ENCODE results near the gene INCA1.
A peak's percentile ranks its signal among the peaks of the same experiment; 100 is the strongest.
"Not testable (repeated sequence)": the region's sequence is repeated elsewhere in the genome, so short reads cannot be mapped to it uniquely, and the experiment has no call there.

Gene INCA1, protein sequence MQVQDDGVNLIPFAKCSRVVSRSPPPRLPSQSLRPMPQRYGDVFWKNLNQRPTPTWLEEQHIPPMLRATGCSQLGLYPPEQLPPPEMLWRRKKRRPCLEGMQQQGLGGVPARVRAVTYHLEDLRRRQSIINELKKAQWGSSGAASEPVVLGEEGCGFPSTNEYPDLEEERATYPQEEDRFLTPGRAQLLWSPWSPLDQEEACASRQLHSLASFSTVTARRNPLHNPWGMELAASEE

DNA sequence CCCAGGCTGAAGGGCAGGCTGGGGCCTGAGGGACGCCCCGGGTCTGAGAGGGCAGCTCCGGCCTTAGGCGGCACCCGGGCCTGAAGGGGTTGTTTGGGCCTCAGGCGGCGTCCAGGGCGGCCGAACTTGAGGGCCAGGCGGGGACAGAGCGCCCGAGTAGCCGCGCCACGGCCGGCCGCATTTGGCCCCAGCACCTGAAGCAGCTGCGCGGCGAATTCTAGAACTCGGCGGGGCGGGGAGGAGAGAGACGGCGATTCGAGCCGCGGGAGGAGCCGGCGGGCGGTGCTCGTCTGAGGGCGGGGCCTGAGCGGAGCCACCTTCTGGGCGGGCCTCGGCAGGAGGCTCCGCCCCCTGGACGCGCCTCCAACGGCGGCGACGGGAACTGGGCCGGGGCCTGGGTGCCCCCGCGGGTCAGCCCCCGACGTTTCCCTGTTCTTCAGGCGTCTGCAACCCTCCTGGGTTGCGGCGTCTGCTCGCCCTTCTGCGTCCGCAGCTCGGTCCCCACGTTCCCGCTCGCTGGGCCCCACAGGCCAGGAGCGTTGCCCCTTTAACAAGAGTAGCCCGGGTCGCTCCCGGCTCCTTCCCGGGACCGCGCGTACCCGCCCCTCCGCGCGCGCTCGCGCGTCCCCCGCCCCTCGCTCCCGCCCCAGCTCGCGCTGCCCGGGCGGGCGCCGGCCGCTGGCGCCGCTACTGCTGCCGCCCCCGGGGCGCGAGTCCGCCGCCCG is at the start of gene INCA1, which contains the start of gene KIF1C:
Gene INCA1, minus strand, starts transcription at position 221 of the 725 bp plus-strand sequence. CDS start 3,085 bp downstream, outside the sequence.
Gene KIF1C, plus strand, starts transcription at position 649 of the 725 bp plus-strand sequence. CDS start 2,297 bp downstream, outside the sequence.
- peak; percentile 98 for DNase-seq

- no peak for DNase-seq
Measured at GRCh38 chr17:5045496-5045895, 48.2 kb upstream of the INCA1 start.

- DNase-seq, result no peak
Measured at GRCh38 chr17:5044630-5045029, 47.3 kb upstream of the INCA1 start.

DNA sequence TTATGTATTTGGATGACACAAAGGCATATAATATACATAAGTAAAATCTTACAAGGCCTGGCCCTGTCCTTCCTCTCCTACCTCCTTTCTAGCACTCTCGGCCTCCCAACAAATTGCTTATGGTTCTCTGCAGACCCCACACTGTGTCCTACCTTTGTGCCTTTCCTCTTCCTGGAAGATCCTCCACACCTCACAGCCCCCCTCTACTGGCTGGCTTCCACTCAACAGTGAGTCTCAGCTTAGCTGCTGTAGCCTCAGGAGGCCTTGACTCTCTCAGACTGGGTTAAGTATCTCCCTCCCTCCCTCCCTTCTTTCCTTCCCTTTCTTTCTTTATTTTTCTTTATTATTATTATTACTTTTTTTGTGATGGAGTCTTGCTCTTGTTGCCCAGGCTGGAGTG is 46.2 kb upstream of the INCA1 start:
- no peak for DNase-seq

DNA sequence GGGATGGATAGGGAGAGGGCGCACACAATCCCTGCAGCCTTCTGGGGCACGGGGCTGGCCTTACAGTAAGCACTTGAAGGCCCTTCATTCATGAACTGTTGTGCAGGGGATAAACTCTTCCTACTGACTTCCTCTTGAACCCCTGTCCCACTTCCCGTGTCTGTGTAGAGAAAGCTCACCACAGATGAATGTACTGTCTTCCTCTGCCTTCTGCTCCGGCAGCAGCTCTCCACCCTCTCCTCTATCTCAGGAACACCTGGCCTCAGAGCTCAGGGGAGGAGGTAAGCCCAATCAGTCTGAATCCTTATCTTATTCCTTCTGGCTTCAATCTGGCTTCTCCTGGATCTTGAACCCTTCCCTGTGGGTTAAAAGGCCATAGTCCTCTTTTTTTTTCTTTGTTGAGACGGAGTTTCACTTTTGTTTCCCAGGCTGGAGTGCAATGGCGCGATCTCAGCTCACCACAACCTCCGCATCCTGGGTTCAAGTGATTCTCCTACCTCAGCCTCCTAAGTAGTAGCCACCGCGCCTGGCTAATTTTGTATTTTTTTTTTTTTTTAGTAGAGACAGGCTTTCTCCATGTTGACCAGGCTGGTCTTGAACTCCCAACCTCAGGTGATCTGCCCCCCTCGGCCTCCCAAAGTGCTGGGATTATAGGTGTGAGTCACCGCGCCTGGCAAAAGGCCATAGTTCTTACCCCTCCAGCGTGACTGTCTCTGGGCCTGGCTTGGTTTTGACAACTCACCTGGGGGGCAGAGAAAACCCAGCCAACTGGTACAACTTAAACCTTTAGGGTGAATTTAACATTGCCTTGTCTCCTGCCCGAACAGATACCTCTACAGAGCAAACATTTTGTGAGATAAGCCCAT is 45.1 kb upstream of the INCA1 start:
- no peak for DNase-seq

- peak; percentile 59 for DNase-seq
Measured at GRCh38 chr17:5035315-5035714, 38.0 kb upstream of the INCA1 start, which contains the start of gene SLC52A1. SLC52A1 (minus strand) TSS chr17:5035426; CDS start chr17:5034606, 820 bp downstream.

DNA sequence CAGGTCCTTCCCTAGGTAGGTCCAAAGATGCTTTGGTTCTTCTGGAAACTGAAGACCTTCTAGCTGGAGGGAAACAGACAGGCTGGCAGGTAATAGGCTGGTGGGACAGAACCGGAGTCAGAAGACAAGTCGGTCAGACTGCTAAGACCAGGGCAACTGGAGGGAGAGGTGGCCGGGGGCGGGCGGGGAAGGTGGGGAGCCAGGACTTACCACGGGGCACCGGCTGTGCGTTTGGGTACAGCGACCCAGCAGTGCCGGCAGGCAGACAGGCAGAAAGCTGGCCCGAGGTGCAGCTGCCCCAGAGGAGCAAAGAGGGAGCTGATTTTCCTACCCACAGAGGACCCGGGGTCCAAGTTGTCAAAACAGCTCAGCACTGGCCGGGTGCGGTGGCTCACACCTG is 37.3 kb upstream of the INCA1 start:
- DNase-seq, result no peak

DNA sequence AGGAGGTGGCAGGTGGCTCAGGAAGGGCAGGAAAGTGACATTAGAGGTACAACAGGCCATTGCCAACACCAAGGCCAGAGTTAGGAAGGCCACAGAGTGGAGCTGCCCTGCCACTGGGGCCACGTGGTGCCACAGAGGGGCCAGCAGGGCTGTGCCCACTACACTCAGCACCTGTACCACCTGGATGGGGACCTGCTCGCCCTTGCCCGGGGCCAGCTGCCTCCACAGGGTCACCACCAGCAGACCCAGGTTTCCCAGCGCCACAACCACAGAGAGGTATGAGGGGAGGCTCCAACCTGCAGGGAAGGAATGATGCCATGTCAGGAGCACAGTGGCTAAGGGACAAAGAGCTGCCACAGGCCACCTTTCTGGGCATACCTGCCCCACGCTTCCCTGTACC is 36.7 kb upstream of the INCA1 start:
- DNase-seq, result no peak

- no peak for DNase-seq
Measured at GRCh38 chr17:5033352-5034015, 36.2 kb upstream of the INCA1 start.

DNA sequence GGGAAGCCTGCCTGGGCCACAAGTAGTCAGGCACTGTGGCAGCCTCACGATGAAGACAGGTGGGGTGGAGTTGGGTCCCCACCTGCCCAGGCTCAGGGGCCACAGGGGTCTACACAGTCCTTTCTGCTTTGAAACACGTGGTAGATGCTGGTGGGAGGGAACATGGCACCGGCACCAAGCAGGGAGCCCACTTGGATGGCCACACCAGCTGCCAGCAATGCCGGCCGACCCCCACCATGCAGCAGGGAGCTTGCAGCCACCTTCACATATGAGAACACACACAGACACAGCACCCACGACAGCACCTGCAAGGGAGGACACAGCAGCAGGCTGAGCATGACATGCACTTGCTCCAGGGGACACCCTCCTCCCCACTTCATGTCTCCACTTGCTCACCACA is 35.5 kb upstream of the INCA1 start:
- no peak for DNase-seq

GRCh38 chr17:5031365-5032082 is 34.2 kb upstream of the INCA1 start:
- DNase-seq, result peak; percentile 63

DNA sequence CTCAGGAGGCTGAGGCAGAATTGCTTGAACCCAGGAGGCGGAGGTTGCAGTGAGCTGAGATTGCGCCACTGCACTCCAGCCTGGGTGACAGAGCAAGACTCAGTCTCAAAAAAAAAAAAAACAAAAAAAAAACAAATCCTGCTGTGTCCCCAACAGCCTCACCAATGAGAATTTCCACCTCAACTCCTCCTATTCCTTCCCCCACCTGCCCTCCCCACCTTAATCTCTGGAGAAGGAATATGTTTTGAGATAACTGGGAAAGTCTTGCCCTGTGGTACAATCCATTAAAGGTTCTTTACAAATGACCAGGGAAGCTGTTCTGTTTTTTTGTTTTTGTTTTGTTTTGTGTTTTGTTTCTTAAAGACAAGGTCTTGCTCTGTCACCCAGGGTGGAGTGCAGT is 32.8 kb upstream of the INCA1 start:
- not testable (repeated sequence) for DNase-seq

DNA sequence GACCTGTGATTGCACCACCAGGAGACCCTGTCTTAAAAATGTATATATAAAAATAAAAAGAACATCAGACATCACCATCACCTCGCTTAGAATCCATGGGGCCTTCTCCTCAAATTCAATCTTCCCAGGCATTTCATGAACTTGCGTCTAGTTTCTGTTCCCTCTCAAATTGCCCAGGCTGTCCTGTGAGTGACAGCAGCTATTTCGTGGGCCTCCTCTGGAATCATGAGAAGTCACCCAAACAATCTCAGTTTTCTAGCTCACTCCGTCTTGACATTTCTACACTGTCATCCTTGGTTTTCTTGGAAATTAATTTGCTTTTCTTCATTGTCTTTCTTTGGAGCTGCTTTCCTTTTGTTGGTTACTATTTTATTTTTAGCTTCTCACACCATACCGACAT is 30.6 kb upstream of the INCA1 start:
- no peak for DNase-seq

- no peak for DNase-seq
Measured at GRCh38 chr17:5027299-5027698, 30.0 kb upstream of the INCA1 start.

DNA sequence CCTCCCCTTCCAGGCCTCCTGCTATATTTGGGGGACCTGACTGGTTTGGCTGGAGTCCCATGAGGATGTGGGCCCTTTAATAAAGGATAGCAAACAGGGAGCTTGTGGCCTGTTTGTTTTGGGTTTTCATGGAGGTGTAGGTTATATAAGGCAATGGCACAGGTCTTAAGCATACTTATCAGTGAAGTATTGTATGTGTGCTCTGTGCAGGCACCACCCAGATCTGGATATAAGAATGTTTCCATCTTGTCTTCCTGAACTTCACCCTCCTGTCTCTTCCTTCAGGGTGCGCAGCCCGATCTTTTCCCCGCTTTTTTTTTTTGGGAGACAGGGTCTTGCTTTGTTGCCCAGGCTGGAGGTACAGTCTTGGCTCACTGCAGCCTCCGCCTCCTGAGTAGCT is 27.3 kb upstream of the INCA1 start:
- no peak for DNase-seq

GRCh38 chr17:5023588-5024147 is 26.3 kb upstream of the INCA1 start:
- DNase-seq, result no peak

DNA sequence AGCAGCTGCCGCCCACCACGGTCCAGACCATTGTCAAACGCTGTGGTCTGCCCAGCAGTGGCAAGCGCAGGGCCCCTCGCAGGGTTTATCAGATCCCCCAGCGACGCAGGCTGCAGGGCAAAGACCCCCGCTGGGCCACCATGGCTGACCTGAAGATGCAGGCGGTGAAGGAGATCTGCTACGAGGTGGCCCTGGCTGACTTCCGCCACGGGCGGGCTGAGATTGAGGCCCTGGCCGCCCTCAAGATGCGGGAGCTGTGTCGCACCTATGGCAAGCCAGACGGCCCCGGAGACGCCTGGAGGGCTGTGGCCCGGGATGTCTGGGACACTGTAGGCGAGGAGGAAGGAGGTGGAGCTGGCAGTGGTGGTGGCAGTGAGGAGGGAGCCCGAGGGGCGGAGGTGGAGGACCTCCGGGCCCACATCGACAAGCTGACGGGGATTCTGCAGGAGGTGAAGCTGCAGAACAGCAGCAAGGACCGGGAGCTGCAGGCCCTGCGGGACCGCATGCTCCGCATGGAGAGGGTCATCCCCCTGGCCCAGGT is 24.9 kb upstream of the INCA1 start:
- no peak for DNase-seq

DNA sequence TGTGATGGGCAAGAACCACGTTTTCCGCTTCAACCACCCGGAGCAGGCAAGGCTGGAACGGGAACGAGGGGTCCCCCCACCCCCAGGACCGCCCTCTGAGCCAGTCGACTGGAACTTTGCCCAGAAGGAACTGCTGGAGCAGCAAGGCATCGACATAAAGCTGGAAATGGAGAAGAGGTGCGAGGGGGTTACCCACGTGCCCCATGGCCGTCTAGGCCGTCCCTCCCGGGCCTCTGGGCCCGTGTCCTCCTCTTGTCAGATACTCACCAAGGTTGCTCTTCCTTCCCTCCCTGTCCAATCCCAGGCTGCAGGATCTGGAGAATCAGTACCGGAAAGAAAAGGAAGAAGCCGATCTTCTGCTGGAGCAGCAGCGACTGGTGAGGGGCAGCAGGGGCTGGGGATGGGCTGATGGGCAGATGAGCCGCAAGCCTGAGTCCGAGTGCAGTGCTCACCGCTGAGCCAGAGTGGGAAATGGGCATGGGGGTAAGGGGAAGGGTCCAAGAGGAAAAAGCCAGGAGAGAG is 23.2 kb upstream of the INCA1 start:
- no peak for DNase-seq

- peak; percentile 78 for DNase-seq
Measured at GRCh38 chr17:5019475-5019956, 22.2 kb upstream of the INCA1 start.

GRCh38 chr17:5014357-5014756 is 17.0 kb upstream of the INCA1 start:
- DNase-seq, result no peak

DNA sequence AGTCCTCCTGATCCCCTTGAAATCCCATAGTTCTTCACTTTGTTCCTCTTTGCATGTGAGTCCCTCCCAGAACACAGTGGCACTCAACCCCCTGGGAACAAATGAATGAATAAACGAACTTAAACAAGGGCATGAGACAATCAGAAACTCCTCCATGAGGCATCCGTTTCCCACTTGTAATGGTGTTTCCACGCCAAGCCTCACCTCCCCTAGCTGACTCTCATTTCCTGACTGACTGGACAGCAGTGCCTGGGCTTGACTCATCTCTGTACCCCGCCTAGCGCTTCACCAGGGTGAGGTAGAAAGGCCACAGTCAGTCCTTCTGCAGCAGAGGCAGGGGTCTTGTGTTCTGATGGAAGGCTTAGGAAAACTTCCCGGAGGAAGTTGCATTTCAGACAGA is 14.6 kb upstream of the INCA1 start:
- no peak for DNase-seq

Data from 8988T (cell line).